ENCODE measurements around the gene C6orf15. TPM values are rescaled to one million over a fixed set of nuclear protein-coding genes. Genes with fewer than 3 reads are reported as not detected.

C6orf15 gene
- total RNA-seq, 4 donors from 2014 or later = not detected

- TF ChIP-seq CTCF (IDR thresholded peaks at IDR 0.05 in 4 of 5, conservative IDR thresholded peaks at IDR 0.05 in 1 of 5) = no peak
- TF ChIP-seq POLR2A (IDR thresholded peaks at IDR 0.05) = no peak
- DNase-seq = no peak
- Histone ChIP-seq H3K4me1 (no peaks in the 10 kb centered on the region), H3K27me3 (peaks cover 0 to 8% (median 0%) of the 10 kb centered on the region in 3 donors), H3K36me3 (no peaks in the 10 kb centered on the region), H3K9me3 (no peaks in the 10 kb centered on the region), H3K4me3 (no peak overlapping the region), H3K27ac (no peak overlapping the region)
- intact Hi-C loops (cut with DNase I; ENCODE audit: low total_unique reads) = no loop called here
- no peak for ATAC-seq
- in situ Hi-C loops (cut with MboI; ENCODE audit: low sequenced_read_pairs in 4 of 4) = no loop called here
Measured at GRCh38 chr6:31107052-31107451, 5.3 kb downstream of the C6orf15 start.

- ATAC-seq = no peak
- intact Hi-C loops (cut with DNase I; ENCODE audit: low total_unique reads) = no loop called here
- in situ Hi-C loops (cut with MboI; ENCODE audit: low sequenced_read_pairs in 4 of 4) = no loop called here
Measured at GRCh38 chr6:31103136-31103535, 9.2 kb downstream of the C6orf15 start.

GRCh38 chr6:31098449-31098938 is 13.9 kb downstream of the C6orf15 start:
- no peaks in the 10 kb centered on the region for H3K9me3 ChIP-seq
- no peak for ATAC-seq
- in situ Hi-C loops (cut with MboI; ENCODE audit: low sequenced_read_pairs in 4 of 4) = loop anchor here in 2 of 4 donors (25.0 kb wide), 2 partner anchors 436 to 561 kb away; partner anchors contain the start of gene DHX16 (in 1 of the 2)

More at GRCh38 chr6:31103136-31103535, 9.2 kb downstream of the C6orf15 start:
- Histone ChIP-seq H3K4me3 (no peak overlapping the region), H3K27ac (no peak overlapping the region), H3K4me1 (no peaks in the 10 kb centered on the region), H3K9me3 (no peaks in the 10 kb centered on the region), H3K27me3 (no peaks in the 10 kb centered on the region), H3K36me3 (no peaks in the 10 kb centered on the region)
- TF ChIP-seq POLR2A (IDR thresholded peaks at IDR 0.05) (no peak), CTCF (IDR thresholded peaks at IDR 0.05 in 4 of 5, conservative IDR thresholded peaks at IDR 0.05 in 1 of 5) (no peak)
- no peak for DNase-seq

GRCh38 chr6:31096656-31097055 is 15.7 kb downstream of the C6orf15 start:
- Histone ChIP-seq H3K27me3 (no peaks in the 10 kb centered on the region), H3K27ac (no peak overlapping the region), H3K36me3 (no peaks in the 10 kb centered on the region), H3K4me3 (no peak overlapping the region), H3K4me1 (peaks cover 0 to 13% of the 10 kb centered on the region in 2 donors), H3K9me3 (no peaks in the 10 kb centered on the region)
- intact Hi-C loops (cut with DNase I; ENCODE audit: low total_unique reads) = no loop called here
- DNase-seq (no peak), ATAC-seq (no peak)
- TF ChIP-seq POLR2A (IDR thresholded peaks at IDR 0.05) (no peak), CTCF (IDR thresholded peaks at IDR 0.05 in 4 of 5, conservative IDR thresholded peaks at IDR 0.05 in 1 of 5) (no peak)
- in situ Hi-C loops (cut with MboI; ENCODE audit: low sequenced_read_pairs in 4 of 4) = loop anchor here in 2 of 4 donors (25.0 kb wide), 2 partner anchors 434 to 559 kb away; partner anchors contain the start of gene DHX16 (in 1 of the 2)

More at GRCh38 chr6:31098449-31098938, 13.9 kb downstream of the C6orf15 start:
- DNase-seq = no peak
- TF ChIP-seq POLR2A (IDR thresholded peaks at IDR 0.05) (no peak), CTCF (IDR thresholded peaks at IDR 0.05 in 4 of 5, conservative IDR thresholded peaks at IDR 0.05 in 1 of 5) (no peak)
- intact Hi-C loops (cut with DNase I; ENCODE audit: low total_unique reads) = no loop called here
- no peaks in the 10 kb centered on the region for H3K27me3 ChIP-seq
- no peak overlapping the region for H3K4me3 ChIP-seq
- no peaks in the 10 kb centered on the region for H3K36me3 ChIP-seq
- no peak overlapping the region for H3K27ac ChIP-seq
- peaks cover 0 to 9% of the 10 kb centered on the region in 2 donors for H3K4me1 ChIP-seq

All from gastrocnemius medialis (tissue), 4 donors.